GM12892 (cell line): ENCODE data around the gene AANAT.

ENCODE experiments used
- POLR2A ChIP-seq: IDR thresholded peaks from 2 replicates; pipeline ENCODE4 v1.6.1; 2011; ENCODE audit warnings: low read depth, low read length, control low read depth
- POLR2AphosphoS5 ChIP-seq: IDR thresholded peaks from 2 replicates; pipeline ENCODE4 v1.6.1; 2011; ENCODE audit warnings: low read depth, low read length, control low read depth

DNA sequence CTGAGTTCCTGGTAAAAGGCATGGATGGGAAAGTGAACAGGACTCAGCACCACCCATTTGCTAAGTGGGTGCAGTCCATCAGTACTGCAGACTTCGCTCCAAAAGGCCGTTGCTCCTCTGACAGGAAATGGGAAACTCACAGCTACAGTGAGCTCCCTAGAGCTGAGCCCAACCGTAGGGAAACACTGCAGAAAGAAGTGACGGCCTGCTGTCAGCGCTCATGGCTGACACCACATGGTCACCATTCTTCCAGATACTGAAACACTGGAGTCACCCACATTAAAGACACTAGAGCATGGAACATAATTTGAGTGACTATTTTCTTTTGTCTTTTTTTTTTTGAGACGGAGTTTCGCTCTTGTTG lies 46.4 kb upstream of the AANAT start:
- TF ChIP-seq POLR2A (no peak), POLR2AphosphoS5 (no peak)
